ENCODE measurements around the gene FLRT2.

- TF ChIP-seq CTCF (IDR thresholded peaks at IDR 0.05): no peak
- no peak for TF ChIP-seq POLR2A (IDR thresholded peaks at IDR 0.05)
Observed at GRCh38 chr14:85688006-85688405, 158.1 kb downstream of the FLRT2 start.
